Mesenteric fat pad (tissue), 1 donor: ENCODE data around the gene NCK2. TPM values are rescaled to one million over a fixed set of nuclear protein-coding genes. Genes with fewer than 3 reads are reported as not detected.
A peak's percentile ranks its signal among the peaks of the same experiment; 100 is the strongest.

Experiments used
- DNase-seq: peaks from one replicate; pipeline ENCODE4 v3.0.0-alpha.2; 2020; ENCODE audit warnings: low spot score
- total RNA-seq: library from RNA; stranded (reverse); fragmentation: NEBNext Ultra II Directional; extraction: Animal tissue kit (Norgen Biotek cat#: 25700); gene quantifications from one replicate; pipeline ENCODE4 v1.2.1, GENCODE V29; 2021
- donor health status: DM: yes; HTN: yes; CAD: no.

NCK2 gene
- total RNA-seq, 1 donor from 2014 or later, result 39.7 TPM

- DNase-seq, result no peak
These were observed 9.8 kb upstream of the NCK2 start for GRCh38 chr2:105734762-105735538.

GRCh38 chr2:105736145-105736544 lies 8.6 kb upstream of the NCK2 start:
- DNase-seq, result no peak

- DNase-seq, result no peak
These were observed 6.6 kb upstream of the NCK2 start for GRCh38 chr2:105737980-105738657.

GRCh38 chr2:105738658-105739241 lies 6.0 kb upstream of the NCK2 start:
- no peak for DNase-seq

- no peak for DNase-seq
These were observed 5.3 kb upstream of the NCK2 start for GRCh38 chr2:105739426-105739825.

- no peak for DNase-seq
These were observed 4.7 kb upstream of the NCK2 start for GRCh38 chr2:105739944-105740530.

- no peak for DNase-seq
These were observed 3.5 kb upstream of the NCK2 start for GRCh38 chr2:105741174-105741573.

- DNase-seq, result no peak
These were observed 3.1 kb upstream of the NCK2 start for GRCh38 chr2:105741617-105742016.

GRCh38 chr2:105744091-105744908 lies 412 bp upstream of the NCK2 start:
- DNase-seq, result no peak

GRCh38 chr2:105746177-105747080 lies 1.7 kb downstream of the NCK2 start:
- no peak for DNase-seq

- no peak for DNase-seq
These were observed 2.7 kb downstream of the NCK2 start for GRCh38 chr2:105747254-105747894.

- DNase-seq, result no peak
These were observed 3.3 kb downstream of the NCK2 start for GRCh38 chr2:105747991-105748390.

GRCh38 chr2:105748566-105748965 lies 3.9 kb downstream of the NCK2 start:
- no peak for DNase-seq

GRCh38 chr2:105749583-105750400 lies 5.1 kb downstream of the NCK2 start:
- peak; percentile 67 for DNase-seq

- no peak for DNase-seq
These were observed 6.0 kb downstream of the NCK2 start for GRCh38 chr2:105750735-105751134.

- DNase-seq, result peak; percentile 80
These were observed 6.6 kb downstream of the NCK2 start for GRCh38 chr2:105751272-105751671.

- DNase-seq, result no peak
These were observed 8.1 kb downstream of the NCK2 start for GRCh38 chr2:105752691-105753358.

GRCh38 chr2:105753380-105753779 lies 8.7 kb downstream of the NCK2 start:
- no peak for DNase-seq
